HUES48 (cell line): Measurements from ENCODE around the gene ETF1.

Source experiments
- H3K27ac ChIP-seq: one replicate; pipeline ENCODE4 v1.7.0; 2013; ENCODE audit warnings: low read depth, low read length, inconsistent platforms
- H3K27me3 ChIP-seq: 2 replicates; pipeline ENCODE4 v1.6.1; 2013; ENCODE audit warnings: mild to moderate bottlenecking, low read length; ENCODE audit not compliant: control insufficient read depth, insufficient read depth
- H3K36me3 ChIP-seq: 2 replicates; pipeline ENCODE4 v1.6.1; 2013; ENCODE audit warnings: low read length; ENCODE audit not compliant: control insufficient read depth, insufficient read depth
- H3K4me1 ChIP-seq: 2 replicates; pipeline ENCODE4 v1.6.1; 2013; ENCODE audit warnings: mild to moderate bottlenecking, low read length; ENCODE audit not compliant: control insufficient read depth, insufficient read depth
- H3K4me3 ChIP-seq: 2 replicates; pipeline ENCODE4 v1.5.1; 2013; ENCODE audit warnings: mild to moderate bottlenecking, low read depth, low read length
- H3K9ac ChIP-seq: 2 replicates; pipeline ENCODE4 v1.6.1; 2013; ENCODE audit warnings: mild to moderate bottlenecking, low read depth, low read length, moderate library complexity
- H3K9me3 ChIP-seq: 2 replicates; pipeline ENCODE4 v1.6.1; 2013; ENCODE audit warnings: low read length; ENCODE audit not compliant: control insufficient read depth, insufficient read depth

The ETF1 gene

DNA sequence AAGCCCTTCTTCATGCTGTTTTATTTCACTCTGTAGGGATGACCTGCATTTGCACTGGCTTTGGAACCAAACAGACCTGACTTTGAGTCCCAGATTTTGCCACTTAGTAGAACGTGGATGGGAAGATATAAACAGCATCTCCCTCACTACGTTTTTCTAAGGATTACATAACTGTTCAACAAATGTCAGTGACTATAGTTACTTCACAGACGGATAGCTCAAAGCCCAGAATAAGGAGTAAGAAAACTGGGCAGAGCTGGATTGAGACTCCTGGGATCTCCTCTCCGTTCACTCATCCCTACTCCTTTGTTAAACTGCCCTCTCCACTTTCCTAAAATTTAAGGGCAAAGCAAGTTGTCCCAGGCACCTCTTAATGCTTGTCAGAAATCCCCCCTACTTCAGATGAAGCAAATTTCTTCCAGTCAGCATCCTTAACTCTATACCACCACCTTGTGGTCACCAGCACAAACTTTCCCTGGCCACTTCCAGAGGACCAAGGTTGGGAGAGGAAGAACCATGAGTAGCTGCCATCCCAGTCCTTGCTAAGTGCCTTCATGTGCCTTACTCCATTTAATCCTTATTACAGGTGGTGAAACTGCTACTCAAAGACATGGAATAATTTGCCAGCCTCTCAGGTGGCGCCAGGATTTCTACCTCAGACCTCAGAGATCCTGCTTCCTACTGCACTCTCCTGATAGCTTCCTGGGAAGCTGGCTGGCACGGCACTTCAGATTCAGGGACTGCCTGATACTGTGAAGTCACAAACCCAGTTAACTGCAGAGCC lies 39.4 kb downstream of the ETF1 start:
- Histone ChIP-seq H3K27ac (peak overlapping the region; percentile 55), H3K36me3 (peaks cover 32% of the 10 kb centered on the region), H3K27me3 (no peaks in the 10 kb centered on the region), H3K9ac (no peak overlapping the region), H3K4me1 (no peaks in the 10 kb centered on the region), H3K4me3 (no peak overlapping the region), H3K9me3 (no peaks in the 10 kb centered on the region)

DNA sequence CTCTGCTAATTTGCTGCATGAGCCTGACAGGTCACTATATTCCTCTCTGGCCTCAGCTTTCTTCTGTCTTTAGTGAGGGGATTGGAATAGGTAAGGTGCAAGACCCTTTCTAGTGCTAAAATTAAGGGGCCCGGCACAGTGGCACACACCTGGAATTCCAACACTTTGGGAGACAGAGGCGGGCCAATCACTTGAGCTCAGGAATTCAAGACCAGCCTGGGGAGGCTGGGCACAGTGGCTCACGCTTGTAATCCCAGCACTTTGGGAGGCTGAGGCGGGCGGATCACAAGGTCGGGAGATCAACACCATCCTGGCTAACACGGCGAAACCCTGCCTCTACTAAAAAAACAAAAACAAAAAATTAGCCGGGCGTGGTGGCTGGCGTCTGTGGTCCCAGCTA lies 40.5 kb downstream of the ETF1 start:
- Histone ChIP-seq H3K27ac (no peak overlapping the region), H3K4me3 (no peak overlapping the region), H3K4me1 (no peaks in the 10 kb centered on the region), H3K9ac (no peak overlapping the region), H3K36me3 (peaks cover 20% of the 10 kb centered on the region), H3K27me3 (no peaks in the 10 kb centered on the region), H3K9me3 (no peaks in the 10 kb centered on the region)

DNA sequence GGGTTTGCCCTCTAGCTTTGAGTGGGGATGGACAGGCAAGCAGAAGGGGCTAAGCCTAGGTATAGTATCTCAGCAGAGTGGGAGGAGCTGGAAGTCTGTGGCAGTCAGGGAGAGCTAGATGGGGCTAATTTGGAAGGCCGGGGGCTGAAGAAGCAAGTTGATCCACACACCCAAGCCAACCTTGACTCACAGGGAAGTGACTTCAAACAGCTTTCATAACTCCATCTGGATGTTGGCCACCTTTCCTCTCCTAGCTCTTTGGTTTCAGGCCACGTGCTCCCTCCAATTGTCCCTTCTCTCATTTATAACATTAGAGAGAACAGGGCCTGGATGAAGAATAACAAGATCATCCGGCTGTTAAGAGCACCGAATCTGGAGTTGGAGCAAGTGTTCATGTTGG lies 40.9 kb downstream of the ETF1 start:
- peaks cover 16% of the 10 kb centered on the region for H3K36me3 ChIP-seq
- no peak overlapping the region for H3K4me3 ChIP-seq
- H3K27ac ChIP-seq: no peak overlapping the region
- H3K27me3 ChIP-seq: no peaks in the 10 kb centered on the region
- no peaks in the 10 kb centered on the region for H3K4me1 ChIP-seq
- no peaks in the 10 kb centered on the region for H3K9me3 ChIP-seq
- no peak overlapping the region for H3K9ac ChIP-seq

DNA sequence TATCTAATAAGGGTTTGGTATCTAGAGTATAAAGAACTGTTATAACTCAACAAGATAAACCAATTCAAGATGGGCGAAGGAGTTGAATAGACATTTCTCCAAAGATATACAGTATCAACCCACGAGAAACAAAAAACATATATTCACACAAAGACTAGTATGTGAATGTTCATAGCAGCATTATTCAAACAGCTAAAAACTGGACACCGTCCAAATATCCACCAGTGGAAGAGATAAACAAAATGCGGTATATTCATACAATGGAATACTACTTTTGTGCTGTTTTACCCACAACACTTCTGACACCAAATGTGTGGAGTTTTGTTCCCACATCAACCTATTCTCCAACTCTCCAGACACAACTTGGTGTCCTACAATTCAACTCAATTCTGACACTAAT lies 44.7 kb downstream of the ETF1 start:
- no peaks in the 10 kb centered on the region for H3K36me3 ChIP-seq
- H3K4me1 ChIP-seq: peaks cover 6% of the 10 kb centered on the region; the same call in 1 of the 2 replicates
- no peak overlapping the region for H3K4me3 ChIP-seq
- H3K27me3 ChIP-seq: no peaks in the 10 kb centered on the region
- H3K9ac ChIP-seq: no peak overlapping the region
- no peaks in the 10 kb centered on the region for H3K9me3 ChIP-seq
- H3K27ac ChIP-seq: no peak overlapping the region

DNA sequence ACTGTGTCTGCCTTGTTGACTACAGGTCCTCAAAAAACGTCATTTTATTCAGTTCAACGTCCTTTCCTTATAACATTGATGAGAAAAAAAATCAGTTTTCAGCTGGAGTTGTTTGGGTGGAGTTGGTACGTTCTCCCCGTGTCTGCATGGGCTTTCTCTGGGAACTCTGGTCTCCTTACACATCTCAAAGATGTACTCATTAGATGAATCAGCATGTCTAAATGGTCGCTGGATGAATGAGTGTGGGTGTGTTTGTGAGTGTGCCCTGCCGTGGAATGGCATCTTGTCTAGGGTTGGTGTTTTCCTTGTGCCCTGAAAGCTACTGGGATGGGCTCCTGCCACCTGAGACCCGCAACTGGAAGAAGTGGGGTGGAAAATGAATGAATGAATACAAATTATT lies 47.7 kb downstream of the ETF1 start:
- Histone ChIP-seq H3K4me1 (peaks cover 20% of the 10 kb centered on the region), H3K36me3 (no peaks in the 10 kb centered on the region), H3K9ac (no peak overlapping the region), H3K27ac (no peak overlapping the region), H3K4me3 (no peak overlapping the region), H3K9me3 (no peaks in the 10 kb centered on the region), H3K27me3 (peaks cover 21% of the 10 kb centered on the region)

DNA sequence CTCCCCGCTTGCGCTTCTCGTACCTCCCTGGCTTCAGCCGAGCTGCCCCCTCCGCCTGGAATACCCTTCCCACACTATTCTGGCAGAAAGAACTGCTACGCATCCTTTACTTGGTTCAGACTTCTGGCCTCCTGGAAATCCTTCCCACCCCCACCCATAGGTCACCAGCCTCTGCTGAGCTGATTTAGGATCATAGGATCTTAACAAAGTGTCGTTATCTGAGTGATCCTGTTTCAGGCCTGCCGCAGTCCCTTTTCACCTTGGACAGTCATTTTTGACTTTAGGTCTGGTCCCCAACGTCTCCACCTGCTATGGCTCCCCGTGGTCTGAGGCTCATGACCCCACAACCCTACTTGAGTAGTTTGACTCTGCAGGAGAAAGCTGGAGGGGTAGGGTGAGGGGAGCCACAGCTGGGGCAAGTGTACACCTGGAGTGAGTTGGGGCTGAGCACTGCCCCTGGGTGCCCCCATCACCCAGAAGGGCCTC lies 50.4 kb downstream of the ETF1 start:
- Histone ChIP-seq H3K9ac (peak overlapping the region; percentile 63), H3K36me3 (no peaks in the 10 kb centered on the region), H3K27me3 (peaks cover 34% of the 10 kb centered on the region), H3K27ac (peak overlapping the region; percentile 61), H3K9me3 (no peaks in the 10 kb centered on the region), H3K4me3 (peak overlapping the region; percentile 67), H3K4me1 (peaks cover 20% of the 10 kb centered on the region)

DNA sequence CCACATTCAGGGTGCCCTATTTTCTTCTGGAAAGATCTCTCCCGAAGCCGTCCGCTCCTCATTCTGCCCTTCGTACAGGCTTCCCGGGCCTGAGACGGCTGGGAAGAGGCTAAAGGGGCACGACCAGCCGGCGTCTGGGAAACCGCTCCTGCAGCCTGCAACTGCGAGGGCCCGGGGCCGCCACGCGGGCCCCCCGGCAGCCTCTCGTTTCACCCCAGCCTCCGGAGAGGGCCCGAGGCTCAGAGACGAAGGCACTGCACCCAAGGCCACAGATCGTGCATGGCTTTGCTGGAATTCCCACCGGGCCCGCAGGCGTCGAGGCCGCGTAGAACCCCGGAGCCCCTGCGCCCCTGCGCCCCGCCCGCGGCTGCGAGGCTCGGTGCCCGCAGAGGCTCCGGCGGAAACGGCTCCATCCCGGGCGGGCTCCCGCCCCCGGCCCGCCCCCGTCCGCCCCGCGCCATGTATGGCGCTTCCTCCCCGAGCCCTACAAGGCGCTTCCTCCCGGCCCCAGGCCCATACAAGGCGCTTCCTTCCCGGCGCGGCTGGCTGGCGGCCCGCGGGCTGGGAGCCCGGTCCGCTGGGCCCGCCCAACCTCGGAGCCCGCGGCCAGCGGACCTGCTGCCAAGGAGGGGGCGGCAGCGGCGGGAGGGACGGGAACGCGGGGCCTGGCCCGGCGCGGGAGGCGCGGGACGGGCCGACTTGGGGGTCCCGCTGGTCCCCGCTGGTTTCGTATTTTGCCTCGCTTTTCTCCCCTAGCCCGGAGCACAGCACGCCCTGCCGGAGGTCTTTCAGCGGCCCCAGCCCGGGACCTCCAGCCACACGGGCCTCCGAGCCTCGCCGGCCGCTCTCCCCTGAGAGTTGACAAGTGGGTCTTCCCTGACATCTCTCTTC lies 51.1 kb downstream of the ETF1 start:
- Histone ChIP-seq H3K27me3 (peaks cover 34% of the 10 kb centered on the region), H3K4me3 (peak overlapping the region; percentile 67), H3K9ac (peak overlapping the region; percentile 63), H3K4me1 (peaks cover 20% of the 10 kb centered on the region), H3K9me3 (no peaks in the 10 kb centered on the region), H3K27ac (peak overlapping the region; percentile 61), H3K36me3 (no peaks in the 10 kb centered on the region)

DNA sequence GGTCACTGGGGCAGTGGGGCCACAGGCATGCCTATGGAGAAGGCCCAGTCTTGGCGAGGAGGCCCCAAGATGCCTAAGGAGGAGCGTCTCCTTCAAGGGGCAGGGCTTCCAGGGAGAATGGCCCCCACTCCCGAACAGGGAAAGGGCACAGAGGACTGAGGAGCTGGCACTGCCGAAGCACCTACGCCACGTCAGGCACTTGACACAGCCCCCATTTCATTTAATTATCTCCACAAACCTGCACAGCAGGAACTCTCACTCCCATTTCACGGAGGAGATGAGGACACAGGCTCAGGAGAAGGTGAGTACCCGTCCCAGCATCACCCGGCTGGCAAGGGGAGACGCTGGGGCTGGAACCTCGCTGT lies 51.8 kb downstream of the ETF1 start:
- Histone ChIP-seq H3K27ac (no peak overlapping the region), H3K27me3 (peaks cover 34% of the 10 kb centered on the region), H3K4me1 (peaks cover 25% of the 10 kb centered on the region), H3K4me3 (peak overlapping the region; percentile 67), H3K9ac (peak overlapping the region; percentile 36; the same call in 1 of the 2 replicates), H3K36me3 (no peaks in the 10 kb centered on the region), H3K9me3 (no peaks in the 10 kb centered on the region)

DNA sequence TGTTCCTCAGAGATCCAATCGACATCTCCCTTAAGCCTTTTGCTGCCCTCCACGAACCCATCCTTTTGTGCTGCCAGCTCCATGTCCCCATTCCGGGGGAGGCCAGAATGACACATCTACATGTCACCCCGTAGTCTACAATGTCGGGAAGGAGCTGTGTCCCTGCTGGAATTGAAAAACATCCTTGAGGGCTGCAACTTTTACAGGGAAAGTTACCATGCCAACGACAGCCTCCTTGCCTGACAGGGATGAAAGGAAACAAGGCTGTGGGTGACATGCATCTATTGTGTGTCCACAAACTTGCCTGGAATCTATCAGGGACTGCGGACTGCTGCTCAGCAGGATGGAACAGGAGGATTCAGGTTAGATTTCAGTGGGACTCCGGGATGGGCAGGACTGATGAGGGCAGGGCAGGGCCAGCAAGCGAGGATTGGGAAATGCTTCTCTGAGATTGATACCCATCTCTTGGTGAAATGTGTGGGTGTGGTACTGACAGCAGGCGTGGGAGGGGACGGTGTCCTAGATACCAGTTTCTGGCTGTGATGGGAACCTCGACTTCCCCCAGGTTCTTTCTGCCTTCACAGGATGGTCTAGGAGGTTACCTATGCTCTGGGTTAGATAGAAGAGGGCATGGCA lies 52.3 kb downstream of the ETF1 start:
- peaks cover 34% of the 10 kb centered on the region for H3K27me3 ChIP-seq
- no peak overlapping the region for H3K27ac ChIP-seq
- H3K4me1 ChIP-seq: peaks cover 25% of the 10 kb centered on the region
- no peak overlapping the region for H3K9ac ChIP-seq
- H3K36me3 ChIP-seq: no peaks in the 10 kb centered on the region
- no peak overlapping the region for H3K4me3 ChIP-seq
- H3K9me3 ChIP-seq: no peaks in the 10 kb centered on the region

DNA sequence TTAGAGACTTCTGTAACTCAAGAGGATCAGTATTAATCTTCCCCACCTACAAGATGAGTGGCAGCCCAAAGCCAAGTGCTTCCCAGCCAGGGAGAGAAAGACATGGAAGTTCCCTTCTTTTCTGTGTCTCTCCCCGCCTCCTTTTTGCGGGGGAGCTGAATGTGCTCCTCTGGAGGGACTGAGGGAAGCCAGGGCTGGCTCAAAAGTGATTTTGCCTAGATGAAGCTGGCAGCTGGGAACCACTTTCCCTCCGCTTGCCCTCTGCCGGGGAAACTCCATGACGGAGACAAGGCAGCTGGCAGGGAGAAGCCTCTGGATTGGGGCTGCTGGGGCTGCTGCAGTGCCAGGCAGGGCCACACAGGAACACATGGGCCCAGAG lies 53.4 kb downstream of the ETF1 start:
- no peak overlapping the region for H3K27ac ChIP-seq
- H3K4me1 ChIP-seq: peaks cover 25% of the 10 kb centered on the region
- H3K4me3 ChIP-seq: no peak overlapping the region
- no peaks in the 10 kb centered on the region for H3K36me3 ChIP-seq
- no peaks in the 10 kb centered on the region for H3K9me3 ChIP-seq
- peaks cover 34% of the 10 kb centered on the region for H3K27me3 ChIP-seq
- no peak overlapping the region for H3K9ac ChIP-seq
